T47D (cell line): ENCODE results near the gene CHCHD4.
"Not testable (repeated sequence)": the region's sequence is repeated elsewhere in the genome, so short reads cannot be mapped to it uniquely, and the experiment has no call there.

ENCODE experiments used
- DNase-seq, 2 experiments: peaks; one replicate each; pipeline versions ENCODE4 v3.0.0 to v3.0.0-alpha.2; 2011 to 2012; ENCODE audit warnings: low read depth in 1 of 2, low spot score in 1 of 2
- JUND ChIP-seq: IDR thresholded peaks from 2 replicates; pipeline ENCODE4 v1.6.1; 2012; ENCODE audit warnings: low read depth
- in situ Hi-C: cut with HindIII; loops from 2 replicates; pipeline ENCODE4 v1.10.0; 2016; ENCODE audit warnings: low sequenced_read_pairs, low pct_unique_long_range_greater_than_20kb

CHCHD4 gene

GRCh38 chr3:14119651-14120050, 5.0 kb downstream of the CHCHD4 start:
- no peak for TF ChIP-seq JUND
- in situ Hi-C loops, result no loop called here
- DNase-seq, result no peak

GRCh38 chr3:14118400-14119381, 6.0 kb downstream of the CHCHD4 start:
- TF ChIP-seq JUND, result no peak
- in situ Hi-C loops, result no loop called here
- DNase-seq, result peak in 1 of 2 experiments; percentile 24

DNA sequence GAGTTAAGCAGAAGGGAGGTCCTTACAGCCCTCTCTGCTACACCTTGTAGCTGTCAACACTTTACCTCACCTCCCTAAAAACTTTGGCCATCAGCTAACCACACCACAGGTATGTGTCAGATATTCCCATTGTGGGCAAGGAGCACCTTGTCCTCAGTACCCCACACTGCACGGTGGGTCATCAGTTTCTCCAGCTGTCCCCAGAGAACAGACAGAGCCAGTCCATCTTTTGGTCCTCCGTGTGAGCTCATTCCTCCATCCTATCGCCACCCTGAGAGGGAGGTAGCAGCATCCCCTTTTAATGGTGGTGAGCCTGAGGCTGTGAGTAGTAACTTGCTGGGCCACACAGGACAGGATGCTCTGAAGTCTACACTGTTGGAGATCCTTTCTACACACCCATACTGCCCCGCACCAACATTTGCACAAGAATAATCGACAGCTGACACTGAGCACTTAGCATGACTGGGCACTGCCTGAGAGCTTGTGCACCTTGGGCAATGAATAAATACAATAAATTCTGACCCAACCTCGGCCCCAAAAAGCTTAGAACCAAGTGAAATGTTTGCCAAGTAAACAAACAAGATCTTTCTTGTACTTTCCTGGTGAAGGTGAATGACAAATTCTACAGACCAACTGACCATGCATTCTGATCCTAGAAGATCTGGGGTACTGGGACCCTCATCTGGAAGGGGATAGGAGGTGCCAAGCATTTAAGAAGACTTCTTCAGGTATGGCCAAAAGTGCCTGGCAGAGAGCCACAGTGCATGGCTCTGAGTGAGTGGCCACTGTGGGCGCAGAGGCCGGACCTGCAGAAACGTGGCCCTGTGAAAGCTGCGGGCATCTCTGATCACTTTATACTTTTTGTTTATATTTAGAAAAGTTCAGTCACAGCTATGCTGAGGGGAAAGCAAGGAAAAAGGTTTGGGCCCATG, 6.9 kb downstream of the CHCHD4 start:
- TF ChIP-seq JUND, result no peak
- in situ Hi-C loops, result no loop called here
- DNase-seq, result peak in 1 of 2 experiments; percentile 20

DNA sequence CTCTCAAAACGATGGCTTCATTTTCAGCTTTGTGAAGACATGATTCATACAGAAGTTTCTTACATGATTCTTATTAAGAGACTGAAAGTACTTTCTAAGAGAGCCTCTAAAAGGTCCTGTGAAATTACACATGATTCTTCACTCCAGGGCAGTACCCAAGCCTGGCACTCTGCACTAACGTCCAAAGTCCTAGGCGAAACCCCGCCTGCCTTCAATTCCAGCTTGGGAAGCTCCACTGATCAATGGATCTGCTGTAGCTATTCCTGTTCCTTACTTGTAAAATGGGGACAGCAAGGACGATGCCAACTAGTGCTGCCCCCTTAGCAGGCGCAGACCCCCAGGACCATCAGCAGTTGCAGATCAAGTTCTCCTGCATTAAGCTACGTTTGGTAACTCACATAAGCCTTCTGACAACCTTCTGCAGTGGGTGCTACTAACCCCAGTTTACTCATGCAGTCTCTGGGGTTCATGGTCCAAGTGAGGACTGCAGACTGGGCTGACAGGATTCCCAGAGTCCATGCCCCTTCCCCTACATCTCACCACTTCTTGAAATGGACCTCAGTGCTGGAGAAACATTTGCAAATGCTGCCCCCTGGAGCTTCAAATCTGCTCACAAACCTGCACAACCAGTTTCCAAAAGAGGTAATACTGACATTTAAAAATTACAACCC, 10.6 kb downstream of the CHCHD4 start:
- TF ChIP-seq JUND, result no peak
- in situ Hi-C loops, result no loop called here
- DNase-seq, result peak in 1 of 2 experiments; percentile 71

- in situ Hi-C loops, result no loop called here
- no peak for TF ChIP-seq JUND
- DNase-seq, result no peak
These were observed 14.0 kb downstream of the CHCHD4 start for GRCh38 chr3:14110699-14111098.

- DNase-seq, in situ Hi-C loops: not testable (repeated sequence)
These were observed 14.8 kb downstream of the CHCHD4 start for GRCh38 chr3:14109821-14110220.

- no peak for TF ChIP-seq JUND
- no peak for DNase-seq
- in situ Hi-C loops, result no loop called here
These were observed 26.9 kb downstream of the CHCHD4 start for GRCh38 chr3:14097616-14098391.

DNA sequence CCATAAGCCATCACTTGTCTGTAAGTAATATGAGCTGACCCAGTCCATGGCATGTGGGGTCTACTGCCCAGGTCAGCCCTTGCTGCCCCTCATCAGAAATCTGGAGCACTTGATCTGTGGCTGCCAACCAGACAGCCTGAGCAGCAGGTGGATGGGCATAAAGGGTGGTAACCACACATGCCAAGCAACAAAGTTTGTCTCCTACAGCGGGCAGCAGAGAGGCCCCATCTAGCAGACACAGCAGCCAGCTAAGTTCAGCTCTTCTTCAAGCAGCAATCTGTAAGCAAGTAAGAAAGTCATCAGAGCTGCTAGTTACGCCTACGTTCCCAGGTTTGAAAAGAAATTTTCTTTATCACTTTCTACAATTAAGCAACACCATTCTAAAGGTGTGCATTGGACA, 27.9 kb downstream of the CHCHD4 start:
- in situ Hi-C loops, result no loop called here
- peak in 1 of 2 experiments; percentile 51 for DNase-seq
- no peak for TF ChIP-seq JUND

GRCh38 chr3:14093831-14094230, 30.8 kb downstream of the CHCHD4 start:
- in situ Hi-C loops, result no loop called here
- DNase-seq, result no peak
- TF ChIP-seq JUND, result no peak

GRCh38 chr3:14092464-14092863, 32.2 kb downstream of the CHCHD4 start:
- in situ Hi-C loops, result no loop called here
- no peak for TF ChIP-seq JUND
- DNase-seq, result no peak

DNA sequence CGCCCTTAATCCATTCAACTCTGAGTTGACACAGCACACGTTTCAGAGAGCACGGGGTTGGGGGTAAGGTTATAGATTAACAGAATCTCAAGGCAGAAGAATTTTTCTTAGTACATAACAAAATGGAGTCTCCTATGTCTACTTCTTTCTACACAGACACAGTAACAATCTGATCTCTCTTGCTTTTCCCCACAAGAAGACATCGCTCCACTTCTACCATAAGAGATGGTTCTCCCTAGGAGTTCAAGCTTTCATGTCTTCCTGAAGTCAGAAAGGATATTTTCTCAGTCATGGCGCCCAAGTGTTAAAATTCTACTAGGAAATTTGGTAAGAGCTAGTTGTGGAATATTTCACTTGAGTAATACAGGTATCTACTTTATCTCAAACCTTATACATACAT, 32.7 kb downstream of the CHCHD4 start:
- in situ Hi-C loops, DNase-seq: not testable (repeated sequence)

DNA sequence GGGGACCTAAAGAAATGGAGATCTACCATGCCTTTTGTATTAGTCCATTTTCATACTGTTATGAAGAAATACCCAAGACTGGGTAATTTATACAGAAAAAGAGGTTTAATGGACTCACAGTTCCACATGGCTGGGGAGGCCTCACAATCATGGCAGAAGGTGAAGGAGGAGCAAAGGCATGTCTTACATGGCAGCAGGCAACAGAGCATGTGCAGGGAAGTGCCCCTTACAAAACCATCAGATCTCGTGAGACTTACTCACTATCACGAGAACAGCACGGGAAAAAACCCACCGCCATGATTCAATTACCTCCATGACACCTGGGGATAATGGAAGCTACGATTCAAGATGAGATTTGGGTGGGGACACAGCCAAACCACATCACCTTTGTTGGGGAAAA, 37.2 kb downstream of the CHCHD4 start:
- in situ Hi-C loops, DNase-seq: not testable (repeated sequence)
